ENCODE data around the gene MYOM1.
A peak's percentile ranks its signal among the peaks of the same experiment; 100 is the strongest.

Gene MYOM1

GRCh38 chr18:3118195-3119010 is 101.4 kb downstream of the MYOM1 start:
- no peak for DNase-seq (ENCODE audit: low spot score)

- no peak for DNase-seq (ENCODE audit: low spot score)
Observed at GRCh38 chr18:3117493-3118192, 102.1 kb downstream of the MYOM1 start.

GRCh38 chr18:3115447-3116030 is 104.2 kb downstream of the MYOM1 start:
- DNase-seq (ENCODE audit: low spot score) = no peak

- no peak for DNase-seq (ENCODE audit: low spot score)
Observed at GRCh38 chr18:3114451-3114850, 105.3 kb downstream of the MYOM1 start.

- DNase-seq (ENCODE audit: low spot score) = no peak
Observed at GRCh38 chr18:3114026-3114425, 105.7 kb downstream of the MYOM1 start.

GRCh38 chr18:3111523-3112240 is 108.1 kb downstream of the MYOM1 start:
- no peak for DNase-seq (ENCODE audit: low spot score)

- DNase-seq (ENCODE audit: low spot score) = no peak
Observed at GRCh38 chr18:3110034-3110752, 109.6 kb downstream of the MYOM1 start.

GRCh38 chr18:3107740-3108151 is 112.0 kb downstream of the MYOM1 start:
- no peak for DNase-seq (ENCODE audit: low spot score)

- no peak for DNase-seq (ENCODE audit: low spot score)
Observed at GRCh38 chr18:3104190-3105054, 115.3 kb downstream of the MYOM1 start.

GRCh38 chr18:3103576-3103975 is 116.2 kb downstream of the MYOM1 start:
- no peak for DNase-seq (ENCODE audit: low spot score)

- no peak for DNase-seq (ENCODE audit: low spot score)
Observed at GRCh38 chr18:3102983-3103382, 116.8 kb downstream of the MYOM1 start.

- DNase-seq (ENCODE audit: low spot score) = no peak
Observed at GRCh38 chr18:3100498-3101132, 119.2 kb downstream of the MYOM1 start.

GRCh38 chr18:3099327-3099726 is 120.4 kb downstream of the MYOM1 start:
- no peak for DNase-seq (ENCODE audit: low spot score)

GRCh38 chr18:3097082-3097481 is 122.7 kb downstream of the MYOM1 start:
- DNase-seq (ENCODE audit: low spot score) = peak; percentile 33

GRCh38 chr18:3095921-3096320 is 123.8 kb downstream of the MYOM1 start:
- no peak for DNase-seq (ENCODE audit: low spot score)

- DNase-seq (ENCODE audit: low spot score) = no peak
Observed at GRCh38 chr18:3094338-3094684, 125.5 kb downstream of the MYOM1 start.

GRCh38 chr18:3093624-3094337 is 126.0 kb downstream of the MYOM1 start:
- no peak for DNase-seq (ENCODE audit: low spot score)

- no peak for DNase-seq (ENCODE audit: low spot score)
Observed at GRCh38 chr18:3092727-3093126, 127.0 kb downstream of the MYOM1 start.

GRCh38 chr18:3089579-3089978 is 130.2 kb downstream of the MYOM1 start:
- no peak for DNase-seq (ENCODE audit: low spot score)

GRCh38 chr18:3088449-3088848 is 131.3 kb downstream of the MYOM1 start:
- DNase-seq (ENCODE audit: low spot score) = no peak

All from CD4-positive, alpha-beta T cell treated with Interleukin-15 for 4 hours (primary cell).